Heart left ventricle (tissue), 16 donors: Measurements from ENCODE around the gene P2RX3. TPM values are rescaled to one million over a fixed set of nuclear protein-coding genes. Genes with fewer than 3 reads are reported as not detected.

Source experiments
- ATAC-seq, 4 donors: fragments of 200-7000 bp; cut with Tn5 transposase; one replicate each; pipeline ENCODE4 v1.9.1; 2020 to 2022; ENCODE audit warnings: moderate library complexity in 4 of 4, mild to moderate bottlenecking in 3 of 4, moderate number of reproducible peaks in 1 of 4
- DNase-seq, 5 donors: peaks; one replicate each; pipeline ENCODE4 v3.0.0-alpha.2; 2020
- H3K27ac ChIP-seq, 12 donors: fragments of 200-600 bp; sonication (generic) in 4 of 12; one replicate each; pipeline versions ENCODE4 v1.5.0 to v1.8.0; 2016 to 2022; ENCODE audit warnings: mild to moderate bottlenecking in 2 of 12
- H3K27me3 ChIP-seq, 9 donors: fragments of 200-600 bp; sonication (generic) in 2 of 9; one replicate each; pipeline versions ENCODE4 v1.5.1 to v1.8.0; 2016 to 2022; ENCODE audit warnings: mild to moderate bottlenecking in 3 of 9
- H3K36me3 ChIP-seq, 9 donors: fragments of 200-600 bp; sonication (generic) in 2 of 9; one replicate each; pipeline versions ENCODE4 v1.5.0 to v1.8.0; 2018 to 2022; ENCODE audit warnings: mild to moderate bottlenecking in 2 of 9
- H3K4me1 ChIP-seq, 12 donors: fragments of 200-600 bp; sonication (generic) in 4 of 12; one replicate each; pipeline versions ENCODE4 v1.5.0 to v1.8.0; 2016 to 2022; ENCODE audit warnings: mild to moderate bottlenecking in 3 of 12
- H3K4me3 ChIP-seq, 12 donors: fragments of 200-600 bp; sonication (generic) in 4 of 12; one replicate each; pipeline versions ENCODE4 v1.5.0 to v1.8.0; 2017 to 2022; ENCODE audit warnings: mild to moderate bottlenecking in 9 of 12, moderate library complexity in 4 of 12
- H3K9me3 ChIP-seq, 12 donors: fragments of 200-600 bp; sonication (generic) in 4 of 12; one replicate each; pipeline versions ENCODE4 v1.5.0 to v1.8.0; 2016 to 2022; ENCODE audit warnings: mild to moderate bottlenecking in 1 of 12
- POLR2A ChIP-seq, 2 donors: fragments of 450-650 bp; IDR thresholded peaks; one replicate each; pipeline ENCODE4 v1.6.1; 2017; ENCODE audit warnings: antibody characterized with exemption in 2 of 2, mild to moderate bottlenecking in 2 of 2, moderate library complexity in 2 of 2
- WGBS, 4 donors: extraction: QIAGEN DNeasy Blood & Tissue Kit in 2 of 4; methylation state at CpG; one replicate each; pipeline versions ENCODE4 v1.1.5 to v1.1.7; 2013 to 2018; 5-methylcytosine and 5-hydroxymethylcytosine counted together
- intact Hi-C, 10 donors: fragments of 100-400 bp; cut with DNase I; formaldehyde crosslinking; loops; one replicate each; pipeline versions ENCODE4 v1.11.1 to v1.14.2; 2022
- polyA plus RNA-seq, 2 donors: library from polyadenylated mRNA; stranded (reverse); fragments of 200-250 nt; gene quantifications; one replicate each; pipeline ENCODE4 v1.2.3, GENCODE V29; 2013
- total RNA-seq, 9 donors: library from RNA; depleted of rRNA in 2 of 9; stranded (reverse); fragments of >200 nt in 2 of 9; fragmentation: NEBNext Ultra II Directional in 3 of 9; extraction: Animal tissue kit (Norgen Biotek cat#: 25700) in 3 of 9; gene quantifications; one replicate each; pipeline versions ENCODE4 v1.1.0 to v1.2.4, GENCODE V29; 2016 to 2023
- TF ChIP-seq, protein P1 (sequence below), 12 donors: fragments of 200-600 bp; sonication (generic) in 4 of 12; IDR thresholded peaks; one replicate each; pipeline versions ENCODE4 v1.5.0 to v1.8.0; 2018 to 2022; ENCODE audit warnings: antibody characterized with exemption in 12 of 12, mild to moderate bottlenecking in 5 of 12
- donor health status: ischemic (EF 13 %, LVEDD 7.1; RV severe dilation, severe dysfunction).
- donor health status: healthy with polysubstance abuse.
- donor health status: DM: no; HTN: yes; CAD: no.
- donor health status: DM: no; HTN: no; CAD: no.
- donor health status: ischemic (EF 25% LVEDD 6.9; RV normal size, moderate dysfunction).
- donor health status: ischemic (EF 25% LVEDD 5.7; RV mildly dilated, moderate dysfunction).
- donor health status: healthy.
- donor health status: DM: yes; HTN: yes; CAD: no.
- donor health status: ischemic (EF 35%, LVEDD 5.7; RV mildly dilated, moderate dysfunction).
- donor health status: nonischemic (EF 11% LVEDD 7.7; RV severe dilation, severe dysfunction).
- donor health status: DM: yes; HTN: yes; CAD: no.
- donor health status: PGD.
- donor health status: ischemic (EF 29% LVEDD 5.4; RV normal size, mild dysfunction).
- donor health status: nonischemic (EF 23%, LVEDD 6.1; RV moderate dilation, normal function).

Gene P2RX3
- total and polyA plus RNA-seq, 11 donors, result 0.35 to 7.1 (median 1.3) TPM

DNA sequence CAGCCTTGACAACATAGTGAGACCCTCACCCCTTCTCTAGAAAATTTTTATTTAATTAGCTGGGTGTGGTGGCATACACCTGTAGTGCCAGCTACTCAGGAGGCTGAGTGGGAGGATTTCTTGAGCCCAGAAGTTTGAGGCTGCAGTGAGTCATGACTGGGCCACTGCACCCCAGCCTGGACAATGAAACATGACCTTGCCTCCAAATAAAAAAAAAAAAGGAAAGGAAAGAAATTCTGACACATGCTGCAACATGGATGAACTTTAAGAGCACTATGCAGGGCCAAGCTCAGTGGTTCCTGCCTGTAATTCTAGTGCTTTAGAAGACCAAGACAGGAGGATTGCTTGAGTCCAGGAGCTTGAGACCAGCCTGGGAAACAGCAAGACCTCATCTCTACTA, 80.0 kb downstream of the P2RX3 start:
- Histone ChIP-seq H3K4me3 (no peak overlapping the region), H3K27ac (no peak overlapping the region), H3K4me1 (peaks cover 0 to 27% (median 5%) of the 10 kb centered on the region in 12 donors), H3K9me3 (no peaks in the 10 kb centered on the region), H3K27me3 (no peaks in the 10 kb centered on the region), H3K36me3 (peaks cover 2 to 100% (median 90%) of the 10 kb centered on the region in 9 donors)
- intact Hi-C loops, result no loop called here
- DNase-seq (no peak), ATAC-seq (no peak)
- TF ChIP-seq, protein P1, sequence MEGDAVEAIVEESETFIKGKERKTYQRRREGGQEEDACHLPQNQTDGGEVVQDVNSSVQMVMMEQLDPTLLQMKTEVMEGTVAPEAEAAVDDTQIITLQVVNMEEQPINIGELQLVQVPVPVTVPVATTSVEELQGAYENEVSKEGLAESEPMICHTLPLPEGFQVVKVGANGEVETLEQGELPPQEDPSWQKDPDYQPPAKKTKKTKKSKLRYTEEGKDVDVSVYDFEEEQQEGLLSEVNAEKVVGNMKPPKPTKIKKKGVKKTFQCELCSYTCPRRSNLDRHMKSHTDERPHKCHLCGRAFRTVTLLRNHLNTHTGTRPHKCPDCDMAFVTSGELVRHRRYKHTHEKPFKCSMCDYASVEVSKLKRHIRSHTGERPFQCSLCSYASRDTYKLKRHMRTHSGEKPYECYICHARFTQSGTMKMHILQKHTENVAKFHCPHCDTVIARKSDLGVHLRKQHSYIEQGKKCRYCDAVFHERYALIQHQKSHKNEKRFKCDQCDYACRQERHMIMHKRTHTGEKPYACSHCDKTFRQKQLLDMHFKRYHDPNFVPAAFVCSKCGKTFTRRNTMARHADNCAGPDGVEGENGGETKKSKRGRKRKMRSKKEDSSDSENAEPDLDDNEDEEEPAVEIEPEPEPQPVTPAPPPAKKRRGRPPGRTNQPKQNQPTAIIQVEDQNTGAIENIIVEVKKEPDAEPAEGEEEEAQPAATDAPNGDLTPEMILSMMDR (IDR thresholded peaks at IDR 0.05), result no peak
- no peak for TF ChIP-seq POLR2A (IDR thresholded peaks at IDR 0.05)

DNA sequence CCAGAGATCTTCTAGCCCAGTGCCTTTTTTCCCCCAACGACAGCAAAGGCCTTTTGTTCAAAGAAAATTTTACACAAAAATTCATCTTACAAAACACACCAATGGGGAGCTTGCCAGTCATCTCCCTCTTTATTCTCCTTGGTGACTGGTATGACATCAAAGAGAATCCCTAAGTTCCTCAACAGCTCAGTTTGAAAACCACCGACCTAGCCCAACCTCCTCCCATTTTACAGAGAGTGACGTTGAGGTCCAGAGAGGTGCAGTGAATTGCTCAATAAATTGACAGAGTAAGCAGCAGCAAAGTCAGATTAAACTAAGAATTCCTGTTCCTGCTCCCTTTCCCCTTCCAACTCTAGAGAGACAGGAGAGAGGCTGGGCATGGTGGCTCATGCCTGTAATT, 81.0 kb downstream of the P2RX3 start:
- ATAC-seq (no peak), DNase-seq (no peak)
- WGBS, 4 donors, result 84 to 89% (median 87%) methylated on average over 3 of the region's 3 CpGs
- Histone ChIP-seq H3K9me3 (no peaks in the 10 kb centered on the region), H3K27me3 (no peaks in the 10 kb centered on the region), H3K4me3 (no peak overlapping the region), H3K4me1 (peaks cover 0 to 37% (median 9%) of the 10 kb centered on the region in 12 donors), H3K36me3 (peaks cover 2 to 100% (median 80%) of the 10 kb centered on the region in 9 donors), H3K27ac (no peak overlapping the region)
- intact Hi-C loops, result no loop called here
- TF ChIP-seq POLR2A (IDR thresholded peaks at IDR 0.05), result no peak
- TF ChIP-seq, protein P1 (IDR thresholded peaks at IDR 0.05), result no peak

DNA sequence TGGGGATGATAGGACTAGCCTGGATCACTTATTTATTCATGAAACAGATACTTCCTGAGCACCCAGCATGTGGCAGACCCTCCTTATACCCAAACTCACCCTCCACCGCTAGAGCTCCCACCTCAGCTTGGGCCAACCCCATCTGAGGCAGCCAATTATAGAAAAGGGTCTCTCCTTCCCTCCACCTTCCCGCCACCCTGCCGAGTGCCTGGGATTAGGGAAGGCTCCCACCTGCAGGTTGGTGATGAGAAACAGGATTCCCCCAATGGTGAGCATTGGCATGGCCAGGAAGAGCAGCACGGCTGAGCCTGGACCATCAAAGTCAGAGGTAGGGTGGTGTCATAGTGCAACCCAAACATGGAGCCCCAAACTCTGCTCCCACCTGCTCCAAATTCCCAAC, 82.9 kb downstream of the P2RX3 start:
- 92 to 98% (median 94%) methylated on average over 4 of the region's 4 CpGs for WGBS, 4 donors

DNA sequence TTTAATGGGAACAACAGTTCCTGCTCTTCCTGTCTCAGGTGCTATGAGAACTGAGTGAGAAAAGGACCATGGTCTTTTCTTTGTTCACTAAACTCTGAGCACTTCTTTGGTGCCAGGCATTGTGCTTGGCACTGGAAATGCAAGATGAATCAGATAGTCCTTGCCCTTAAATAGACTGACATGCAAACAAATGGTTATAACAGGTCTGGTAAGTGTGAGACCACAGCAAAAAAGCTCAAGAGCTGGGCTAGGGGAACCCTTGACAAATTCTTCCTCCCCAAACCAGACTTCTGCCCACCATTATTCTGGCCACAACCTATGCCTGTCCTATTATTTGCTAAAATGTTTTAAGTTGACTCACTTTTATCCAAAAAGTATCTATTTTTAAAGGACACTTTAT, 83.7 kb downstream of the P2RX3 start:
- intact Hi-C loops, result no loop called here
- H3K36me3 ChIP-seq, result peaks cover 0 to 76% (median 54%) of the 10 kb centered on the region in 9 donors
- TF ChIP-seq, protein P1 (IDR thresholded peaks at IDR 0.05), result no peak
- no peak for TF ChIP-seq POLR2A (IDR thresholded peaks at IDR 0.05)
- no peak overlapping the region for H3K4me3 ChIP-seq
- DNase-seq, result no peak
- peak overlapping the region in 1 of 12 donors; percentile 22 for H3K27ac ChIP-seq
- peaks cover 6 to 59% (median 36%) of the 10 kb centered on the region in 12 donors for H3K4me1 ChIP-seq
- no peaks in the 10 kb centered on the region for H3K9me3 ChIP-seq
- H3K27me3 ChIP-seq, result no peaks in the 10 kb centered on the region
- no peak for ATAC-seq

More for the DNA sequence above, 82.9 kb downstream of the P2RX3 start:
- no peak for ATAC-seq
- no peaks in the 10 kb centered on the region for H3K27me3 ChIP-seq
- H3K36me3 ChIP-seq, result peaks cover 2 to 83% (median 61%) of the 10 kb centered on the region in 9 donors
- intact Hi-C loops, result no loop called here
- no peaks in the 10 kb centered on the region for H3K9me3 ChIP-seq
- H3K27ac ChIP-seq, result no peak overlapping the region
- DNase-seq, result peak in 1 of 5 donors; percentile 10
- H3K4me3 ChIP-seq, result no peak overlapping the region
- H3K4me1 ChIP-seq, result peaks cover 6 to 57% (median 28%) of the 10 kb centered on the region in 12 donors
- TF ChIP-seq, protein P1 (IDR thresholded peaks at IDR 0.05), result no peak
- no peak for TF ChIP-seq POLR2A (IDR thresholded peaks at IDR 0.05)

Other genes starting within 250 kb of the P2RX3 start
- 1 to 10 TPM in 1 of 9 donors, under 1 TPM in 5, not detected in 3; 0.07 to 1.1 (median 0.35) TPM for gene LRRC55, start 156.4 kb upstream of the P2RX3 start, total RNA-seq
- gene LRRC55, start 156.4 kb upstream of the P2RX3 start, polyA plus RNA-seq, result under 1 TPM; 0.08 to 0.14 TPM
- 10 to 100 TPM in 4 of 9 donors, 1 to 10 TPM in 5; 5.7 to 63.3 (median 9.9) TPM for gene APLNR, start 101.1 kb upstream of the P2RX3 start, total RNA-seq
- 1 to 10 TPM; 1.1 to 8.9 TPM for gene APLNR, start 101.1 kb upstream of the P2RX3 start, polyA plus RNA-seq
- 10 to 100 TPM; 25.3 to 68.3 (median 33.1) TPM for gene TNKS1BP1, start 13.4 kb upstream of the P2RX3 start, total RNA-seq
- 10 to 100 TPM; 36.9 to 45.3 TPM for gene TNKS1BP1, start 13.4 kb upstream of the P2RX3 start, polyA plus RNA-seq
- 10 to 100 TPM; 31.8 to 60.4 (median 41.6) TPM for gene SSRP1, start 2.5 kb upstream of the P2RX3 start, total RNA-seq
- gene SSRP1, start 2.5 kb upstream of the P2RX3 start, polyA plus RNA-seq, result 10 to 100 TPM; 21.8 to 86.5 TPM
- not detected for gene PRG3, start 42.8 kb downstream of the P2RX3 start, total RNA-seq
- not detected for gene PRG3, start 42.8 kb downstream of the P2RX3 start, polyA plus RNA-seq
- gene PRG2, start 52.3 kb downstream of the P2RX3 start, total RNA-seq, result under 1 TPM in 4 of 9 donors, not detected in 5; 0.14 to 0.27 (median 0.22) TPM
- gene PRG2, start 52.3 kb downstream of the P2RX3 start, polyA plus RNA-seq, result under 1 TPM in 1 of 2 donors, not detected in 1; 0.04 TPM
- 10 to 100 TPM; 13.5 to 56.9 (median 24.7) TPM for gene SLC43A3, start 88.8 kb downstream of the P2RX3 start, total RNA-seq
- gene SLC43A3, start 88.8 kb downstream of the P2RX3 start, polyA plus RNA-seq, result 10 to 100 TPM; 14.6 to 17.9 TPM
- 1 to 10 TPM in 5 of 9 donors, under 1 TPM in 4; 0.58 to 2.1 (median 1.1) TPM for gene RTN4RL2, start 122.2 kb downstream of the P2RX3 start, total RNA-seq
- 1 to 10 TPM; 1.0 to 1.1 TPM for gene RTN4RL2, start 122.2 kb downstream of the P2RX3 start, polyA plus RNA-seq
- gene SLC43A1, start 177.3 kb downstream of the P2RX3 start, total RNA-seq, result 10 to 100 TPM in 1 of 9 donors, 1 to 10 TPM in 8; 2.7 to 12.3 (median 5.4) TPM
- gene SLC43A1, start 177.3 kb downstream of the P2RX3 start, polyA plus RNA-seq, result 1 to 10 TPM; 6.6 TPM
- gene TIMM10, start 192.4 kb downstream of the P2RX3 start, total RNA-seq, result 10 to 100 TPM; 36.6 to 81.5 (median 46.4) TPM
- gene TIMM10, start 192.4 kb downstream of the P2RX3 start, polyA plus RNA-seq, result 100 to 1,000 TPM in 1 of 2 donors, 10 to 100 TPM in 1; 42.0 to 135 TPM
- gene SMTNL1, start 199.2 kb downstream of the P2RX3 start, total RNA-seq, result not detected
- gene SMTNL1, start 199.2 kb downstream of the P2RX3 start, polyA plus RNA-seq, result not detected
- 100 to 1,000 TPM in 1 of 9 donors, 10 to 100 TPM in 8; 11.2 to 175 (median 14.5) TPM for gene UBE2L6, start 229.3 kb downstream of the P2RX3 start, total RNA-seq
- gene UBE2L6, start 229.3 kb downstream of the P2RX3 start, polyA plus RNA-seq, result 10 to 100 TPM; 10.2 to 16.4 TPM